Measurements from ENCODE around the gene OR2M3. TPM values are rescaled to one million over a fixed set of nuclear protein-coding genes. Genes with fewer than 3 reads are reported as not detected.

The OR2M3 gene
- total and polyA plus RNA-seq, 2 of the 4 experiments (the other 2 are of a cell fraction): not detected

- H3K9ac ChIP-seq (ENCODE audit: low read depth, low read length): no peak overlapping the region
- no TSS peak for BruUV-seq (replicated peaks)
- TF ChIP-seq USF2 (IDR thresholded peaks at IDR 0.05; ENCODE audit: low read depth, low read length) (no peak), ELK1 (IDR thresholded peaks at IDR 0.05; ENCODE audit: borderline replicate concordance, low read depth, low read length) (no peak), FOS (IDR thresholded peaks at IDR 0.05; ENCODE audit: low read depth, low read length) (no peak), CEBPB (IDR thresholded peaks at IDR 0.05; ENCODE audit: low read depth, low read length) (no peak)
- H3K4me2 ChIP-seq (ENCODE audit: low read depth, low read length): no peak overlapping the region
- H3K56ac ChIP-seq (ENCODE audit: extremely low read depth, insufficient read depth, low read length): no peak overlapping the region
- H2BK20ac ChIP-seq (ENCODE audit: low read depth, low read length): no peak overlapping the region
- H4K20me1 ChIP-seq (ENCODE audit: insufficient read depth, low read length): no peaks in the 10 kb centered on the region
- H2AK9ac ChIP-seq (replicated peaks; ENCODE audit: low read depth, low read length, poor library complexity): no peak overlapping the region
- no peak overlapping the region for H3K14ac ChIP-seq (replicated peaks; ENCODE audit: low read depth, low read length)
- no peak overlapping the region for H4K5ac ChIP-seq (ENCODE audit: low read depth, low read length)
- no CpG with 5 or more reads among the region's 1 CpG for WGBS, 2 experiments (ENCODE audit: extremely low coverage in 2 of 2, insufficient read length in 1 of 2)
- H4K91ac ChIP-seq (ENCODE audit: insufficient read depth, low read depth, low read length): no peak overlapping the region
- ChIA-PET CTCF (no interaction called here), POLR2A (ENCODE audit: unreplicated experiment) (no interaction called here)
- H2BK15ac ChIP-seq (ENCODE audit: low read depth, low read length): no peak overlapping the region
- no peak overlapping the region for H3K4ac ChIP-seq (ENCODE audit: low read depth, low read length)
- H3K27ac ChIP-seq (ENCODE audit: insufficient read depth, low read length): no peak overlapping the region
- intact Hi-C loops (cut with micrococcal nuclease) (no loop called here), in situ Hi-C loops (cut with MboI; ENCODE audit: low sequenced_read_pairs) (no loop called here), dilution Hi-C loops (cut with HindIII; ENCODE audit: low sequenced_read_pairs, unreplicated experiment) (no loop called here)
- H3K79me1 ChIP-seq (ENCODE audit: low read depth in 1 of 2, low read length in 2 of 2): no peaks in the 10 kb centered on the region
- H3K4me3 ChIP-seq (ENCODE audit: insufficient read depth, low read depth, low read length): no peak overlapping the region
- no peak overlapping the region for H3K18ac ChIP-seq (ENCODE audit: low read depth, low read length)
- no peak overlapping the region for H3K23ac ChIP-seq (ENCODE audit: low read depth, low read length)
- no peak overlapping the region for H2AK5ac ChIP-seq (ENCODE audit: low read depth, low read length)
- no peaks in the 10 kb centered on the region for H3K36me3 ChIP-seq (ENCODE audit: control insufficient read depth, insufficient read depth, low read length)
- H2BK5ac ChIP-seq (ENCODE audit: low read depth, low read length, poor library complexity, severe bottlenecking): no peak overlapping the region
- H3K9me1 ChIP-seq (ENCODE audit: insufficient read depth, low read length): no peaks in the 10 kb centered on the region
- H4K8ac ChIP-seq (ENCODE audit: low read depth in 2 of 2, low read length in 2 of 2): no peak overlapping the region
- DNase-seq: no peak
- H3K9me3 ChIP-seq (ENCODE audit: control insufficient read depth, insufficient read depth, low read length): peaks cover 16% of the 10 kb centered on the region
- no peak for ATAC-seq (ENCODE audit: low read depth)
- no peaks in the 10 kb centered on the region for H3K4me1 ChIP-seq (ENCODE audit: control insufficient read depth, insufficient read depth, low read length)
- no peak overlapping the region for H2AFZ ChIP-seq (replicated peaks; ENCODE audit: low read length, poor library complexity)
- no peak overlapping the region for H2BK120ac ChIP-seq (ENCODE audit: low read depth, low read length)
- no peaks in the 10 kb centered on the region for H3K27me3 ChIP-seq (ENCODE audit: control insufficient read depth, insufficient read depth, low read length)
Measured at GRCh38 chr1:248225537-248225936, 28.5 kb downstream of the OR2M3 start.
